Bone marrow (tissue), 2 donors: ENCODE measurements around the gene SLC13A1.

Source experiments
- DNase-seq, 2 donors: peaks; one replicate each; lab custom pipeline; 2025; lab: John Stamatoyannopoulos, UW

SLC13A1 gene

DNA sequence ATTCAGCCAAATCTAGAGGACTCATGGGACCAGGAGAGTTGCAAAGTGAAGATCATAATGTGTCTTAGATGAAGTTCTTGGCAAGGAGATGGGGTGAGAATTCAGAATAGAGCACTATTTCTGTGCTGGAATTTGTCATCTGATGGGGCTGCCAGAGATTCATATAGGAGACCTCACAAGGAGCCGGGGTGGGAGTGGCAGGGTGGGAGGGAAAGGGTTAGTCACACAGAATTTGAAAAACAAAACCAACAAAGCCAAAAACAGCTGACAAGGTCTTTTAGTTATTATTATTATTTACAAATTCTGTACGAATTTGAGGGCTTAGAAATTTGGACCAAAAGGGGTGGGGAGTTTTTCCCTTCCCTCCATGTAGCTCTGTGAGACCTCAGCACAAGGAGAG, 1.7 kb downstream of the SLC13A1 start:
- DNase-seq, result no peak

DNA sequence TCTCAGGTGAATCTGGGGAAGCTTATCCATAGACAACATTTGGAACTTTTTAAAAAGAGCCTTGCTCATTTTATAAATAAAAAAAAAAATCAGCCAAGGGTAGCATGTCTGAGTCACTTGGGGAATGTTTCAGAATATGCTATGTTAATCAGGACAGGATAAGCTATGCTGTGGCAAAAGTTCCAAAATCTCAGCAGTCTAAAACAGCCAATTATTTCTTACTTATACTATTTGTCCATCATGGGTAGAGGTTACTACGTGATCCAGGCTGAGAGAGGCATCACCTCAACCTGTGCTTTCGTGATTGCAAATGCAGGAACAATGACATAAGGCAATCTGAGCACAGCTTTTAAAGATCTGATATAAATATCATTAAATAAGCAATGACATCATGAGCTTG, 6.5 kb downstream of the SLC13A1 start:
- DNase-seq, result no peak

GRCh38 chr7:123191132-123191531, 8.6 kb downstream of the SLC13A1 start:
- no peak for DNase-seq

DNA sequence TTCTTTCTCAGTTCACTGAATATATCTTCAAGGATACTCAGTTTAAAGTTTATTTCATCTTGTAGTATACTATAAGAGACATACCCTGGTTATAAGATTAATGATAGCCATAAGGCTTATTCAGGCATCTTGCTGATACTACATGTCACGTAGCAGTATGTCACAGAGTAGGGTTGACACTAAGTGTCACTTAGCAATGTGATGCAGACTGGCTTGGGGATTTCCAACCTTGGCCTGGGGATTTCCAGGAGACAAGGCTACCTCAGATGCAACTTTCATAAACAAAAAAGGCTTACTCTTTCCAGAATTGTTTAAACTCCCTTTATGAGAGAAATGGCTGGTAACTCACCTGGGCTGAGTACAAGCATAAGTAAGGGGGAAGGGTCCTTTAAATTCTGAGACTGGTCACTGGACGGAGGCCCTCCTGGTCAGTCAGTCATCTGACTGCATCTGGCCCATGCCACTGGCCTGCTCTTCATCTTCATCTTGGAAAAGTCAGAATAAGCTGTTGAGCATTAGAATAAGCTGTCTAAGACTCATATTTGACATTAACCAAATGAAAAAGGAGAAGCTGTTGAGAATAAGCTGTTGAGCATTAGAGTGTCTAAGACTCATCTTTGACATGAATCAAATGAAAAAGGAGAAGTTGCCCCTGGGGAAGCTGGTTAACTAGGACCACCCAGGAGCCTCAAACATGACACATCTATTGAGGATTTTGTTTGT, 9.5 kb downstream of the SLC13A1 start:
- no peak for DNase-seq

DNA sequence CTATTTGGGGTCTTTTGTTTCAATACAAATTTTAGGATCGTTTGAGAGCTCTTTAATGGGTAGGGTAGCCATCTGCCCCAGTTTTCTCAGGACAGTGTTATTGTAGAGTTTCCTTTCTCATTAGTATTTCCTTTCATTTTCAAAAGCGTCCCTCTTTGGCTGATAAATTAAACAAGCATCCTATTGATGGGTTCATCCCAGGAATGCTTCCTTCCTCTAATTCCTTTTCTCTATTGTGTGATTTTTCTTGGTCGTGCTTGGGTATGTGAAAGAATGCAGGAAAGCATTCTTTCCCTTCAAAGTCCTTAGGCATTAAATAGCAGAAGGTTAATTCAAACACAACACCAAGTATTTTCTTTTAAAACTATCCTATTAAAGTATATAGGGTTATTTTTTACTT, 14.0 kb downstream of the SLC13A1 start:
- no peak for DNase-seq

GRCh38 chr7:123184271-123184670, 15.5 kb downstream of the SLC13A1 start:
- no peak for DNase-seq

- DNase-seq, result no peak
Measured at GRCh38 chr7:123183431-123183830, 16.3 kb downstream of the SLC13A1 start.

DNA sequence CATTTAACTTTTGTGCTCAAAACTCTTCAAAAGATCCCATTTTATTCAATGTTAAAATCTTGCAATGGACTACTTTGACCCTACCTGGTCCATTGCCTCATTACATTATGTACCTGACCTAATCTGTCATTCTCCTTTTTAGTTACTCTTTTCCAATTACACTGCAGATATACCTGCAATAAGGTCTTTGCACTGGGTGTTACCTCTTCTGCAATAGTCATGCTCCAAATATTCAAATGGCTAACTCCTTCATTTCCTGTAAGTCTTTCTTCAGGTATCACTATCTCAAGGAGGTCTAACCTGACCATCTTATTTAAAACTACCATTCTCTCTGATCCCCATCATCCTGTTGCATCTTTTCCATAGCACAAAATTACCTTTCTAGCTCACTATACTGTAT, 22.3 kb downstream of the SLC13A1 start:
- no peak for DNase-seq

DNA sequence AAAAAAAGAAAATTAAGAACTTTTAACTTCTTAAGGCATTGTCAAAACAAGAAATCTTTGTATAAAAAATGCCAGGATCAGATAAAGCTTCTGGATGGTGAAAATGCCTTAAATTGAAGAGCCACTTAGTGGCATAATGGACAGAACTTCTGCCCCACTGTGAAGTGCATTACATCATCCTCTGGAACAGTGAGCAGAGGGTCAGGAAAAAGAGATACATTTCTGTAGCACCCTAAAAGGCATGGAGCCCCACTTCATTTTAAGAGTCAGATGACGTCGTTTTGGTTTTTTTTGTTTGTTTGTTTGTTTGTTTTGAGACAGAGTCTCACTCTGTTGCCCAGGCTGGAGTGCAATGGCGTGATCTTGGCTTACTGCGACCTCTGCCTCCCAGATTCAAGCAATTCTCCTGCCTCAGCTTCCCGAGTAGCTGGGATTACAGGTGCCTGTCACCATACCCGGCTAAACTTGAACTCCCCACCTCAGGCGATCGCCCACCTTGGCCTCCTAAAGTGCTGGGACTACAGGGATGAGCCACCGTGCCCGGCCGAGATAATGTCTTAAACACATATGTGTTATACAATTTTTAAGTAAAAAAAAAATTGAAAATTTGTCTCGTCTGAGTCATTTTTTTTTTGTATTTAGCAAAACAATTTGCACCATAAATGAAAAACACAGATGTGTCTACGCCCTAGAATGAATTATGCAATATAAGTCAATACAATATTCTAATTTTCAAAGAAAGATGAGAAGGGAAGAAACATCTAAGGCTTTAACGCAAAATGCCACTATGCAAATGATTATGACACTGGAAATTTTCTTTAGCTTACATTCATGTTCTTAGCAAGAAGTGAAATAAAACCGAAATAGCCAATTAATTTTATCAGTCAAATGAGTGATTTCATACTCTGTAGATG, 29.2 kb downstream of the SLC13A1 start:
- no peak for DNase-seq

DNA sequence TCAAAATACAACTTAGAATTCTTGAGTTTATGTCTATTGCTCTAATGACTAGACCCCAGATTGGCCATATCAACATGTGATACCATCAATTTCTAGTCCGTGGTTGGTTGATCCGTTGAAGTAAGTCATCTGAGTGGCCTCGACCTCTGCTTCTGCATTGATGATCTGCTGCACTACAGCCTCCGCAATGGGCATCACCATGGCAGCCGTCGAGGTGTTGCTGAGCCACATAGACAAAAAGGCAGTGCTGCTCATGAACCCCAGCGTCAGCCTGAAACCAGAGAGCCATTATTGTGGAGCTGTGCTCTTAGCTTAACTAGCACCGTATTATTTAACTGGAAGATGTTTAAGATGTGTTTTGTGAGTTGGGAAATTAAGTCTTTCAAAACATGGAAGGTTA, 30.7 kb downstream of the SLC13A1 start:
- DNase-seq, result no peak

GRCh38 chr7:123157606-123158005, 42.2 kb downstream of the SLC13A1 start:
- no peak for DNase-seq

GRCh38 chr7:123155571-123155970, 44.2 kb downstream of the SLC13A1 start:
- no peak for DNase-seq

- DNase-seq, result no peak
Measured at GRCh38 chr7:123154231-123154860, 45.4 kb downstream of the SLC13A1 start.

DNA sequence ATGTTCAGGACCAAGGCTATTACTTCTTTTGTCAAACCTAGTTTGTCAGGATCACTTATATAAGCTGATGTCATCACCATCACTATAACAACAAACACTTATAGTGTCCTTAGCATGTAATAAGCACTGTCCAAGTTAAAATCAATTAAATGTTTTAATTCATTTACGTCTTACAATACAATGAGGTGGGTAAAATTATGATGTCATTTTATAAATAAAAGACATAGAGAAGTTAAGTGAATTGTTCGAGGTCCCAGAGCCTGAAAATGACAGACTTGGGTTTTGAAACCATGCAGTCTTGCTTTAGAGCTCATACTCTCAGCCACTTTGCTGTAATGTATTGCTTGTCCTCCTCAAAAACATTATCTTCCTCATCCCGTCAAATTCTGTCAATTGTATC, 48.3 kb downstream of the SLC13A1 start:
- DNase-seq, result no peak

DNA sequence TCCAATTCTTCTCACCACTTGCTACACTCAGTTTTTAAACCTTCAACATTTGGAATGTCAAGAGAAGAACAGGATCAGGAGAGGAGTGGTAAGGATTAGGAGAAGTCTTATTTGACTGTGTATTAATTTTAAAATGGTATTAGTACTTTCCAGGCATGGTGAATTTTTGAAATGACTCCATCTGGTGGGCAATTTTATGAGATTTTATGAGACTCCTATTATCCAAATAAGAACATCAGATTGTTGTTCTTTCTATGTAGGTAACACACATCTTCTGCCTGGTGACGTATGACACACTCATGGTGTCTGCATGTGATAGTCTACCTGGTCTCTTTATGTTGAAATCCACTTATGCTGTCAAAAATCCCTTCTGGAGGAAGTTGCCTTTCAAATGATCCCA, 51.0 kb downstream of the SLC13A1 start:
- no peak for DNase-seq

- DNase-seq, result no peak
Measured at GRCh38 chr7:123143252-123144006, 56.3 kb downstream of the SLC13A1 start.

GRCh38 chr7:123140561-123140960, 59.2 kb downstream of the SLC13A1 start:
- no peak for DNase-seq

- DNase-seq, result no peak
Measured at GRCh38 chr7:123135960-123136359, 63.8 kb downstream of the SLC13A1 start.

DNA sequence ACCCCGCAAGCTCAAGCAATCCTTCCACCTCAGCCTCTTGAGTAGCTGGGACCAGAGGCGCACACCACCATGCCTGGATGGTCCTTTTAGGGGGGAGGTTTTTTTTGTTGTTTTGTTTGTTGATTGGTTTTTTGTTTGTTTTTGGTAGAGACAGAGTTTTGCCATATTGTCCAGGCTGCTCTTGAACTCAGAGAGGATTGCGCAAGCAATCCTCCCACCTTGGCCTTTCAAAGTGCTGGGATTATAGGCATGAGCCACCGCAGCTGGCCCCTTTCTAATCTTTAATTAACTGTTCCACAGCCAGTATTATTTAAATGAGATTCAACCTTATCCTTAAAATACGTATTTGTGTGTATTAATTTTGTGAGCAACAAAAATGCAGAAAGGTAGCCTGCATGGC, 65.8 kb downstream of the SLC13A1 start:
- DNase-seq, result no peak

DNA sequence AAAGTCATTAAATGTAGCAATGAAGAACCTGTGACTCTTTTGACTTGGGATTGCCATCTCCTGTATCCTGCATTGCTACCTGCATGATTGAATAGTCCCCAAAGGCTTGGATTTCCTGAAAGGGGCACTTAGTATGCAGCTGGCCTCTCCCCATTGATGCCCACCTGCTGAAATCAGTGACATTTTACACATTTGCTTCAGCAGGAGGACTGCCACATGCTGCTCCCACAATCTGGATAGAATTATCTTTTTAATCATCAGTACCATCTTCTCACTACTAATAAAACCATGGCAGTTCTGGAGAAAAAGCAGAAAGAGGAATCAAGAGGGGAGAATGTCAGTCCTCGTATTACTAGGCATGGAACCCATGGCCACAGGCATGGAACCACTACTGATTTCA, 67.8 kb downstream of the SLC13A1 start:
- no peak for DNase-seq

DNA sequence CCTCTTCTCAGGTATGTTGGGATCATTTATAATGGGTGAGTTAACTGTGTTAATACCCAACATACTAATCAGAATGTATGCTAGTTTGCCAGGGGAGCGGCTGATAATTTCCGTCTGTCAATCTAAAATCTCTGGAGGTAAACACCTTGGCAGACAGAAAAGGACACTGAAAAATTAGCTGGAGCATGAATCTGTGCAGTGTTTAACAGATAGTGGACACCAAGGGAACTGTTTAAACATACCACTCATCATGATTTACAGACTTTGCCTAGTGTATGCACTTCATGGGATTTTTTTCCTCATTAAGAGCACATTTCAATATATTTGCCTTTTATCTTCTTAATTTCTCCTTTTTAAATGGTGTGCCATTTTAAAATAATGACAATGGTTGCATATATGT, 68.2 kb downstream of the SLC13A1 start:
- no peak for DNase-seq

DNA sequence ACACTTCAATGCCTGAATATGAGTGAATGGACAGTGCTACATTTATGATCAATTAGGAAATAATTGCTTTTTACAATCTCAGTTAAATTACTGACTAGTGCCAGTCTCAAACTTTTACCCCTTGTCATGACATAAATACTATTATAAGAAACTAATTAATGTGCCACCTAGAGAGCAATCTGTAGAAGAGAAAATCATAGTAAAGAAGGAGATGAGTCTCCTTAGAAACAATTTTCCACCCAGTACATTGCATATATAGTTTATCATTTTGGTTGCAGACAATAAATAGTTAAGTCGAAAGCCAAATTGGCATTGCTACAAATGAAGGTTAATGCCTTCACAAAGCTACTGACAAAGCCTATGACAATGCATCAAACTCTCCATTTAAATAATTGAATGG, 68.6 kb downstream of the SLC13A1 start:
- DNase-seq, result no peak
